ENCODE data around the gene FNDC10.
"Not testable (repeated sequence)": the region's sequence is repeated elsewhere in the genome, so short reads cannot be mapped to it uniquely, and the experiment has no call there.

The FNDC10 gene

GRCh38 chr1:1563688-1564087 lies 36.2 kb downstream of the FNDC10 start:
- no peak for DNase-seq (ENCODE audit: low read depth)
- TF ChIP-seq CTCF (IDR thresholded peaks at IDR 0.05; ENCODE audit: control insufficient read depth, extremely low read depth, insufficient read depth): no peak
- no peak overlapping the region for H3K4me3 ChIP-seq (ENCODE audit: low read depth, low read length)

- TF ChIP-seq CTCF (IDR thresholded peaks at IDR 0.05; ENCODE audit: control insufficient read depth, extremely low read depth, insufficient read depth): no peak
- no peak overlapping the region for H3K4me3 ChIP-seq (ENCODE audit: low read depth, low read length)
- DNase-seq (ENCODE audit: low read depth): no peak
Measured at GRCh38 chr1:1562556-1563195, 37.3 kb downstream of the FNDC10 start.

GRCh38 chr1:1561801-1562470 lies 38.0 kb downstream of the FNDC10 start:
- H3K4me3 ChIP-seq (ENCODE audit: low read depth, low read length): no peak overlapping the region
- no peak for DNase-seq (ENCODE audit: low read depth)
- no peak for TF ChIP-seq CTCF (IDR thresholded peaks at IDR 0.05; ENCODE audit: control insufficient read depth, extremely low read depth, insufficient read depth)

- no peak overlapping the region for H3K4me3 ChIP-seq (ENCODE audit: low read depth, low read length)
- DNase-seq (ENCODE audit: low read depth): no peak
- TF ChIP-seq CTCF (IDR thresholded peaks at IDR 0.05; ENCODE audit: control insufficient read depth, extremely low read depth, insufficient read depth): no peak
Measured at GRCh38 chr1:1560178-1560577, 39.8 kb downstream of the FNDC10 start.

- no peak overlapping the region for H3K4me3 ChIP-seq (ENCODE audit: low read depth, low read length)
- TF ChIP-seq CTCF (IDR thresholded peaks at IDR 0.05; ENCODE audit: control insufficient read depth, extremely low read depth, insufficient read depth): no peak
- DNase-seq (ENCODE audit: low read depth): peak; percentile 41
Measured at GRCh38 chr1:1559066-1559465, 40.9 kb downstream of the FNDC10 start.

- H3K4me3 ChIP-seq (ENCODE audit: low read depth, low read length): no peak overlapping the region
- no peak for TF ChIP-seq CTCF (IDR thresholded peaks at IDR 0.05; ENCODE audit: control insufficient read depth, extremely low read depth, insufficient read depth)
- DNase-seq (ENCODE audit: low read depth): no peak
Measured at GRCh38 chr1:1558591-1558990, 41.3 kb downstream of the FNDC10 start.

- DNase-seq (ENCODE audit: low read depth); H3K4me3 ChIP-seq (ENCODE audit: low read depth, low read length): not testable (repeated sequence)
Measured at GRCh38 chr1:1557688-1558087, 42.2 kb downstream of the FNDC10 start.

GRCh38 chr1:1556961-1557360 lies 43.0 kb downstream of the FNDC10 start:
- not testable (repeated sequence) for DNase-seq (ENCODE audit: low read depth); H3K4me3 ChIP-seq (ENCODE audit: low read depth, low read length)

Data from LNCaP clone FGC (cell line).